Keratinocyte (primary cell): ENCODE results near the gene FKBP1A. TPM values are rescaled to one million over a fixed set of nuclear protein-coding genes. Genes with fewer than 3 reads are reported as not detected.

Source experiments
- DNase-seq: peaks from one replicate; pipeline ENCODE4 v3.0.0-alpha.2; 2011; ENCODE audit warnings: low read depth, missing footprints, low spot score
- FAIRE-seq: peaks from 2 replicates; lab custom pipeline; 2011; peaks lifted over from hg19 to GRCh38; lab: Jason Lieb, UNC
- H2AFZ ChIP-seq: 2 replicates; pipeline ENCODE4 v1.6.0; 2012; ENCODE audit warnings: low read length, control low read depth, inconsistent platforms; ENCODE audit not compliant: control insufficient read depth
- H3K27ac ChIP-seq: 2 replicates; pipeline ENCODE4 v1.5.1; 2011; ENCODE audit warnings: low read length; ENCODE audit not compliant: control insufficient read depth, insufficient read depth
- H3K27me3 ChIP-seq: 3 replicates; pipeline ENCODE4 v1.6.0; 2011; ENCODE audit warnings: low read length; ENCODE audit not compliant: control insufficient read depth, insufficient read depth; ENCODE audit errors: extremely low read depth
- H3K36me3 ChIP-seq, 2 experiments: 2 replicates in 1 of 2; 3 replicates in 1 of 2; pipeline ENCODE4 v1.5.1; 2011; ENCODE audit warnings: low read length in 2 of 2, mild to moderate bottlenecking in 1 of 2; ENCODE audit not compliant: control insufficient read depth in 2 of 2, insufficient read depth in 2 of 2; ENCODE audit errors: extremely low read depth in 1 of 2
- H3K4me1 ChIP-seq: 3 replicates; pipeline ENCODE4 v1.5.1; 2011; ENCODE audit warnings: low read length; ENCODE audit not compliant: control insufficient read depth, insufficient read depth; ENCODE audit errors: extremely low read depth
- H3K4me2 ChIP-seq: 3 replicates; pipeline ENCODE4 v1.6.0; 2011; ENCODE audit warnings: low read depth, low read length; ENCODE audit not compliant: control insufficient read depth, insufficient read depth; ENCODE audit errors: extremely low read depth
- H3K4me3 ChIP-seq, 3 experiments: fragments of 200-600 bp in 1 of 3; sonication (generic) in 1 of 3; 2 replicates in 2 of 3; 3 replicates in 1 of 3; pipeline ENCODE4 v1.5.1; 2011 to 2016; ENCODE audit warnings: low read length in 3 of 3, mild to moderate bottlenecking in 3 of 3, control low read depth in 2 of 3, inconsistent platforms in 1 of 3, low read depth in 1 of 3, mixed read lengths in 1 of 3, mixed run types in 1 of 3, moderate library complexity in 1 of 3; ENCODE audit not compliant: control insufficient read depth in 2 of 3, insufficient read depth in 2 of 3; ENCODE audit errors: extremely low read depth in 1 of 3
- H3K79me2 ChIP-seq: 2 replicates; pipeline ENCODE4 v1.6.0; 2012; ENCODE audit warnings: low read length; ENCODE audit not compliant: control insufficient read depth, insufficient read depth
- H3K9ac ChIP-seq: 3 replicates; pipeline ENCODE4 v1.6.0; 2011; ENCODE audit warnings: low read length; ENCODE audit not compliant: control insufficient read depth, insufficient read depth; ENCODE audit errors: extremely low read depth
- H3K9me1 ChIP-seq: 3 replicates; pipeline ENCODE4 v1.6.0; 2011; ENCODE audit warnings: low read length; ENCODE audit not compliant: control insufficient read depth, insufficient read depth; ENCODE audit errors: extremely low read depth
- H3K9me3 ChIP-seq: 2 replicates; pipeline ENCODE4 v1.5.1; 2012; ENCODE audit warnings: low read depth, low read length; ENCODE audit not compliant: control insufficient read depth
- H4K20me1 ChIP-seq: 3 replicates; pipeline ENCODE4 v1.6.0; 2011; ENCODE audit warnings: low read length; ENCODE audit not compliant: control insufficient read depth, insufficient read depth; ENCODE audit errors: extremely low read depth
- CTCF ChIP-seq, 3 experiments: IDR thresholded peaks in 1 of 3; conservative IDR thresholded peaks in 1 of 3; optimal IDR thresholded peaks in 1 of 3; 2 replicates in 2 of 3; 3 replicates in 1 of 3; pipeline versions ENCODE3 to v1.5.1; 2011; ENCODE audit warnings: low read length in 3 of 3, mild to moderate bottlenecking in 3 of 3, moderate library complexity in 2 of 3, control low read depth in 1 of 3, inconsistent platforms in 1 of 3; ENCODE audit not compliant: insufficient read depth in 2 of 3; ENCODE audit errors: extremely low read depth in 1 of 3
- EZH2 ChIP-seq: IDR thresholded peaks from one replicate; pipeline ENCODE4 v1.6.1; 2012; ENCODE audit warnings: inconsistent platforms, mild to moderate bottlenecking, low read length, moderate library complexity
- dilution Hi-C: fragments of 300-500 bp; cut with MboI; formaldehyde crosslinking; loops from one replicate; pipeline ENCODE4 v1.7.0; 2020; ENCODE audit warnings: low sequenced_read_pairs; ENCODE audit not compliant: extremely low pct_ligation_motif_present
- polyA plus RNA-seq, 5 experiments: library from polyadenylated mRNA; depleted of rRNA in 3 of 5; stranded (reverse) in 3 of 5; stranded (forward) in 1 of 5; unstranded in 1 of 5; fragments of >200 nt; gene quantifications; 1 replicate in 1 of 5; 2 replicates in 3 of 5; 3 replicates in 1 of 5; pipeline versions ENCODE4 v1.2.1 to v1.2.3, GENCODE V29; 2011 to 2012; ENCODE audit warnings: missing spikeins in 2 of 5, low read depth in 1 of 5, low replicate concordance in 1 of 5

FKBP1A gene
- polyA plus RNA-seq, 1 donor (not counting 4 experiments of a cell fraction or from before 2014, with no cell fraction given), result 1,010 TPM

DNA sequence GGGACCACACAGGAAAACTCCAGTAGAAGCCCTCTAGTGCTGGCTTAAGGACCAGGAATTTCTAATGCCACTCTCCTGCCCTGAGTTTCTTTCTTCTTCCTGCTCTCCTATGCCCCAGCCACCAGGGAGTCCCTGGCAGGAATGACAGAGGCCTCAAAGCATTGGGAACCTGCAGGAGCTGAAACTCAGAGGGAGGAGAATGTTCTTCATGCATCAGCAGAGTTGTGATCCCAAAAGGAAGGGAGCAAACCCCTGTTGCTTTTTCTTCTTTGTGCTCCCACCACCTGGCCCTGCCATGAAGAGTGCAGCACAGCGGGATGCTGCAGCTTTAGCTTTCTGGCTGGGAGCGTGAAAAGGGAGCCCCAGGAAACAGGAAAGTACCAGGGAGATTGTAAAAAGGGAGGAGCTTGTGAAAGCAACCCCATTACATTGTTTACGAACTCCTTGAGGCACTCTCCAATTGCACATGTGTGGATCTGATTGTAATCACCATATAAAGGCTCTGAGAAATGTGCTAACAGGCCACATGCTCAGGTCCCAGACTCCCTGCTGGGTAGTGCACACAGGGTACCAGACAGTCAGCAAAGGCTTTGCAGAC is 34.7 kb upstream of the FKBP1A start:
- DNase-seq (no peak), FAIRE-seq (no peak)
- Histone ChIP-seq H3K79me2 (no peaks in the 10 kb centered on the region), H3K4me1 (peaks cover 30% of the 10 kb centered on the region), H3K4me2 (no peak overlapping the region), H3K36me3 (no peaks in the 10 kb centered on the region), H2AFZ (no peak overlapping the region), H3K4me3 (no peak overlapping the region), H3K9ac (no peak overlapping the region), H3K27ac (no peak overlapping the region), H3K9me3 (no peaks in the 10 kb centered on the region), H3K27me3 (no peaks in the 10 kb centered on the region), H3K9me1 (no peaks in the 10 kb centered on the region), H4K20me1 (no peaks in the 10 kb centered on the region)
- TF ChIP-seq EZH2 (no peak), CTCF (optimal IDR thresholded peaks at IDR 0.05 in 1 of 3, IDR thresholded peaks at IDR 0.05 in 1 of 3, conservative IDR thresholded peaks at IDR 0.05 in 1 of 3; ENCODE audit: extremely low read depth in 1 of 3, insufficient read depth in 2 of 3, low read length in 3 of 3) (no peak)
- dilution Hi-C loops, result no loop called here

DNA sequence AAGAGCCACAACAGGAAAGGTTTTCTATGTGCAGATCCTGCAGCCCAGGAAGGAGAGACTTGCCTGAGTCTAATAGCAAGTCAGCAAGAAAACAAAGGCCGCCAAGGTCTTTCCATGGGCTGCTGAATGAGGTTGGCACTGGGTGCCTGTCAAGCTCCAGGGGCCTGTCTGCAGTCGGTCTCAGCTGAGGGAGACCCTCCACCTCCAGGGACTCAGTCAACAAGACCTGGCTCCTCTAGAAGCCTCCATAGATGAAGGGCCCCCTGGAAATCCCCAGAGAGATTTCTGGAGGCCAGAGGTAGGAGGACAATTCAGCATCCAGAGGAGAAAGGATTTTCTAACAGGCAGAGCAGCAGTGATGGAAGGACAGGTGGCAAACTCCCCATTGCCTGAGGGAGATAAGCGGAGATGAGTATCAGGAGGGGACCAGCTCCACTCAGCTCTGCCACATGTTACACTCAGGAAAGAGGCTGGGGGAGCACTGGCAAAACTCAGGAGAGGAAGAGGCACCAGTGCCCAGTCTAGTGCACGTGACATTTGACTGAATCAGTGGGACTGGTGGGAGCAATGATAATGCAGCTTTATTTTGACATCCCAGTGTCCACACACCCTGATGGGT is 33.5 kb upstream of the FKBP1A start:
- TF ChIP-seq EZH2, result no peak
- no peak for TF ChIP-seq CTCF (optimal IDR thresholded peaks at IDR 0.05 in 1 of 3, IDR thresholded peaks at IDR 0.05 in 1 of 3, conservative IDR thresholded peaks at IDR 0.05 in 1 of 3; ENCODE audit: extremely low read depth in 1 of 3, insufficient read depth in 2 of 3, low read length in 3 of 3)
- no peaks in the 10 kb centered on the region for H3K79me2 ChIP-seq
- H4K20me1 ChIP-seq, result no peaks in the 10 kb centered on the region
- DNase-seq, result no peak
- H3K9me1 ChIP-seq, result no peaks in the 10 kb centered on the region
- no peaks in the 10 kb centered on the region for H3K27me3 ChIP-seq
- dilution Hi-C loops, result no loop called here
- H3K36me3 ChIP-seq, result no peaks in the 10 kb centered on the region
- no peak overlapping the region for H3K27ac ChIP-seq
- no peak for FAIRE-seq
- no peak overlapping the region for H3K9ac ChIP-seq
- no peak overlapping the region for H2AFZ ChIP-seq
- peaks cover under 1% of the 10 kb centered on the region for H3K9me3 ChIP-seq
- H3K4me3 ChIP-seq, result no peak overlapping the region
- peaks cover 32% of the 10 kb centered on the region for H3K4me1 ChIP-seq
- H3K4me2 ChIP-seq, result no peak overlapping the region
